ENCODE measurements around the gene RAB13.

Gene RAB13

DNA sequence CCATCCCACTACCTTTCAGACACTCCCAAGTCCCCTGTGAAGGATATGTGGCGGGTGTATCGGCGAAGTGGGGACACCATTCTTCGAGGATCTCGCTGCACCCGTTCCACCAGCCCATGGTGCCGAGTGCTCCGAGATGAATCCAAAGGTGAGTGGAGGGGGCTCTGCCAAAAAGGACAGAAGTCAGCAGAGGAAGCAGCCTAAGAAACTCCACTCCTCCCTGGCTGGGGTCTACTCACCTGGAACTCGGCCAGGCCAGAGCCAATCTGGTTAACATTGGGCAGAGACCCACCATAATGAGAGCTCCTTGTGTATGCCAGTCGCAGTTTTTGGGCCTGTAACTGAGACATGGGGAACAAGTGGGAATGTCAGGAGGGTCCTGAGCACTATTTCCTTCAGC is 31.3 kb downstream of the RAB13 start:
- no peak for DNase-seq

DNA sequence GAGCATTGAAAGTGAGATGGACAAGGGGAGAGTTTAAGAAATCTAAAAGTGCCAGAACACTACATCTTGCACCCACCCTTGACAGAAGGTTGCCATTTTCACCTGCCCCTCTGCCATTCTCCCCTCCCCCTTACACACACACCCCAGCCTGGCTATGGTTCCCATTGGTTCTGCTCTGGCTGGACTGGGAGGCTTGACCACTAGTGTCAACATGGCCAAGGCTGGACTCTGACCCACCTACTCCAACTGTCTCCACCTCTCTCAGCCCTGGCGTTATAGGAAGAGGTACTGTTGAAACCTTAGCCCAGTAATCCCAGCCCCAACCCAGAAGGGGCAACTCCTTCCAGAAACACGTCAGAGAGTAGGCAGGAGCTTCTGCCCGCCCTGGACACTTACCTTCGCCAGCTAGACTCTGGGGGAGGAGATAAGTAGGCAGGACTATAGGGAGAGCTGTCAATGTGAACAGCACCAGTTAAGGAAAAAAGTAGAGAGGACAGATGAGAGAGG is 32.2 kb downstream of the RAB13 start:
- no peak for DNase-seq

- no peak for DNase-seq
These were observed 34.3 kb downstream of the RAB13 start for GRCh38 chr1:153951801-153952200.

DNA sequence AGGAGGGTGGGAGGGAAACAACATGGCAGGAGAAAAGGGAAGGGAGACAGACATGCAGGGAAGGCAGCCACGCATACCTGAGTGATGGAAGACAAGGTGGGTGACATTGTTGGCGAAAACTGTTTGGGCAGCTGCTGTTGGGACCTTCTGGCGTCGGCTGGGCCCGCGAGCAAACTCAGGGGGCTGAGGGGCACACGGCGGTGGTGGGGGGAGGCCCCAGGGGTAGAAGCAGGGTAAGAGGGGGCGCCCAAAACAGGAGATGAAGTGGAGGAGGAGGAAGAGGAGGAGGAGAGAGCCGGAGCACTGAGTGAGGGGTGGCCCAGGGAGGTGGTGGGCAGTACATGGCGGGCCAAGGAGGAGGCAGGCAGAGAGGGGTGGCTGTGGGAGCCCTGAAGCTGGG is 35.0 kb downstream of the RAB13 start:
- no peak for DNase-seq

- peak; percentile 65 for DNase-seq
These were observed 39.4 kb downstream of the RAB13 start, which contains the start of gene DENND4B for GRCh38 chr1:153946622-153947241. TSS of gene DENND4B (minus strand) at chr1:153946718. CDS start at chr1:153944374, 2,344 bp downstream.

- DNase-seq: peak; percentile 83
These were observed 40.1 kb downstream of the RAB13 start for GRCh38 chr1:153945795-153946621.

- peak; percentile 71 for DNase-seq
These were observed 40.9 kb downstream of the RAB13 start for GRCh38 chr1:153945131-153945794.

- no peak for DNase-seq
These were observed 41.4 kb downstream of the RAB13 start for GRCh38 chr1:153944827-153945117.

- no peak for DNase-seq
These were observed 41.9 kb downstream of the RAB13 start for GRCh38 chr1:153944005-153944826.

DNA sequence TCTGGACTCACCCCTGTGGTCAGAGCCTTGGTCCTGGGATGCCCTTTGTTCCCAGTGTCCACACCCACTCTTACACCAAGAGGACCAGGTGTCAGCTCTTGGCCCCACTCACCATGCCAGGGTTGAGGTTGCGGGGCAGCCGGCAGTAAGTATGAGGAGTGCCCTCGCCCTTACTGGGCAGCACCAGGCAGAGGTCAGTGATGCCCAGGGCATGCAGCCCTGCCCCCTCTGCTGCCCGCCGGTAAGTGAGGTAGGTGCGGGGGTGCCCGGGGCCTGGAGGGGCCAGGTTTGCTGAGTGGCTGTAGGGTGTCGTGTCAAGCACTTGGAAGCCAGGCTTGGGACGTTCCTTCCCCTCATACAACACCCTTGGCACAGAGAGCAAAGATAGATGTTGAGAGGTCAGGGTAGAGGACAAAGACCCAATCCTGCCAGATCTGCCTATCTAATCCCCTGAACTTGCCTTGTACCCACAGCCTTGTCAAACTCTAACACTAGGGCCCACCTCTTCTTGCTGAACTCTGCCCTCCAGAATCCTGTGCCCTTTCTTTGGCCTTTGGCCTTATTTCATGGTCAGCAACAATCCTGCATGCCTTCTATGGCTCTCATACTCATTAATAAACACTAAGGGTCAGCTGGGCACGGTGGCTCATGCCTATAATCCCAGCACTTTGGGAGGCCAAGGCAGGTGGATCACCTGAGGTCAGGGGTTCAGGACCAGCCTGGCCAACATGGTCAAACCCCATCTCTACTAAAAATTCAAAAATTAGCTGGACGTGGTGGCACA is 43.2 kb downstream of the RAB13 start:
- no peak for DNase-seq

DNA sequence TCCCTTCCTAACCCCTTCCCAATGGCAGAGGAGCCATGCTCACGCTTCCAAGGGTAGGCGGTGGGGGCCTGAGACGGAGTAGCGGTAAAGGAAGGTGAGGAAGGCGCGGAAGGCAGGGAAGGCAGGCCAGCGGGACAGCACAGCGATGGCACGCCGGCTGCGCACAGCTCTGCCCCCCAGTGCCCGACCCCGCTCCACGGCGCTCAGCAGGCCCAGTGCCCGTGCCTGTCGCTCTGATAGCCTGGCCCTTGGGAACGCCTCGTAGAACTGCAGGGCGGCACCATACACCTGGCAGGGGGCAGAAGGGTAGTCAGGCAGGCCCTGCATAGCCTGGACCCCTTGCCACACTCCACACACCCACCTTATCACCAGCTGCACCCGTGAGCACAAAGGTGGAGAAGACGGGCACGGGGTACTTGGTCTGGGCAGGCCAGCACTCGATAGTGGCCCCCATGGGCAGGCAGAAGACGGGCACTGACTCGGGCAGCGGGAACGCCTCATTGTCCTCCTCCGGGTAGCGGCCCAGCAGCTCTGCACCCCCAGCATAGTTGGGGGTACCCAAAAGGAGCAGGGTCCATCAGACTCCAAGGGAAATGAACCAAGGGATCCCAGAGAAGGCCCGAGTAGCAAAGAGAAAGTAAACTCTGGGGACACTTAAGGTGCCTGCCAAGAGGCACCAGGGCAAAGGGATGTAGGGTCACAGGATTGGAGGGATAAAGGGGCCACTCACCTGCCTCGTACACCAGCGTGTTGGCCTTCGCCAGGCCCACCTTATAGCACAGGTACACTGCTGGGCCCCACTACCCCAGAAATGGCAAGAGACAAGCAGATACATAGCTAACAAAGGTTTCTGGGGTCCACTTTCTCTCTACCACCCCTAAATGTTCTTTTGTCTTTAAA is 44.1 kb downstream of the RAB13 start:
- no peak for DNase-seq

DNA sequence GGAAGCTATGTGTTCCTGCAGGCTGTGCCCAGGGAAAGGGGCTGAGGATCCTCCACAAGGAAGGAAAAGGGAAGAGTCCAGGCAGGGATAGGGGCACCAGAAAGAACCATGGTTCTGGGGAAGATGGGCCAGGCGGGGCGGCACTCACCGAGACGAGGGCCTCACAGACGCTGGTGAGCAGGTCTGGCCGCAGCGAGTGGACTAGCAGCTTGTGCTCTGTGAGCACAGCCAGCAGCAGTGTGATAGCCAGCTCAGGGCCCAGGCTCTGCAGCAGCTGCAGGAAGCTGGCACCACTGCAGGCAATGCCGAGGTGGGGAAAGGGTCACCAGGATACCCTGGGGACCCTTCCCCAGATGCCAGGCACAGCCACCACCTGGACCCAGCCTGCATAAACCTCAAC is 45.4 kb downstream of the RAB13 start:
- no peak for DNase-seq

DNA sequence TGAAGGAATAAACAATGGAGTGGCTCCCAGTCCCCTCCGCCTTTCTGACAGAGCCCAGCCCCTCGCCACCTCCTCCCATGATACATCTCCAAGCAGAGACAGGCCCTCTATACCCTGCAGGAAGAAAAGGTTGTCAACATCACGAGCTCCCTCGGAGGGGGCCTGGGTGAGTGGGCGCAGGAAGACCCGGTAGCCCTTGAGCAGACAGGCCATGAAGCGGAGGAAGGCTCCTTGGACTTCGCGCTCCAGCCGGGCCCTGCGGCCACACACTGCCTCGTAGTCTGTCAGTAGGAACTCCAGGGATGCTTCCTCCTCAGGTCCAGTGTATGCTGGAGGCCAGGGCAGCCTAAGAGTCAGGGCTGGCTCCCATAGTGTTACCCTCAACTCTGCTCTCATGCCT is 46.7 kb downstream of the RAB13 start:
- no peak for DNase-seq

- DNase-seq: no peak
These were observed 47.1 kb downstream of the RAB13 start for GRCh38 chr1:153938996-153939395.

- no peak for DNase-seq
These were observed 48.8 kb downstream of the RAB13 start for GRCh38 chr1:153937331-153937730.

- no peak for DNase-seq
These were observed 49.9 kb downstream of the RAB13 start for GRCh38 chr1:153936011-153936802.

DNA sequence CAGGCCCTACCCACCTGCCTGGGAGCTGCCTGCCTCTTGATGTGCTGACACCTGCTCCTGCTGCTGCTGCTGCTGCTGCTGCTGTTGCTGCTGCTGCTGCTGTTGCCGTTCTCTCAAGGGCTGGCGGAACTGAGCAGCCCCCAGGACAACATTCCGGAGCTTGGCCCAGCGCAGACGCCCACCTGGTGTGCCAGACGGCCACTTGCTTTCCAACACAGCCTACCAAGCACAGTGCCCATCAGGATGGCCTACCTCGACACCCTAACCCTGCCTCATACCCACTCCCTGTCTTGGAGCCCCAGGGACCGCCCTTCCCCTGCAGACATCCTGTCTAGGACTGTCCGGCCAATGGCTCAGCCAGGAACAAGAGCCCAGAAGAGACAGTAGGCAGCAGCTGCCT is 51.4 kb downstream of the RAB13 start:
- no peak for DNase-seq

DNA sequence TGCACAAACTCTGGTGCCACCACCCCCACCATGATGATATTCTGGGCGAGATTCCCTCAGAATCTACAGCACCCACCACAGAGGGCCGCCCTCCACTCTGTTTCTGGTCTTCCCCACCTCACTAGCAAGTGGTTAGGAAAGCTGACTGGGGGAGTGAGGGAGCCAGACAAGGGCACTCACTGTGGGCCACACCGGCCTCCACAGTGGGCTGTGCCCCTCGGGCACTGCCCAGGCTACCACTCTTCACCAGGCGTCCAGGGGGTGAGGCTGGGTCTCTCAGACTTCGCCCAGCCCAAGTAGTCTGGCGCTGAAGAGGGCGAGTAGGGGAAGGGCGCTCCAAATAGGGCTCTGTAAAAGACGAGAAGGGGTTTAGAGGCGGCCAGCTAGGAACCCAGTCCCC is 52.2 kb downstream of the RAB13 start:
- DNase-seq: no peak

DNA sequence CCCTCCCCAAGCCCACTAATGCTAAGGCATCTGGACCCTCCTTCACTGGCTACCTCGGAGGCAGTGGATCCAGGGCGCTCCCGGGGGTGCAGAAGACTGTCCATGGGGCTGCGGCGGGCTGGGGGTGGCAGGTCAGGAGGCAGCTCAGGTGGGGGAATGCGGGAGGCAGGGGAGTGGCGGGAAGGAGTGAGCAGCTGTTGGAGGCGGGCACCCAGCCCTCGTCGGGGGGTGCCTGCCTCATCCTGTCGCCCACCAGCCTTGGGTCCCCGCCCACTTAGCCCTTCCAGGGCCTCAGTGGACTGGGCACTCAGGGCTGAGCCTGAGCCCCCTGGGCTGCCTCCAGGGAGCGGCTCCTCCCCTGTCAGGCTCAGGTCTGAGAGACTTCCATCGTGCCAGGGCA is 52.7 kb downstream of the RAB13 start:
- no peak for DNase-seq

Measured in activated gamma-delta T cell (primary cell).